Measurements from ENCODE around the gene PKHD1.

Gene PKHD1

DNA sequence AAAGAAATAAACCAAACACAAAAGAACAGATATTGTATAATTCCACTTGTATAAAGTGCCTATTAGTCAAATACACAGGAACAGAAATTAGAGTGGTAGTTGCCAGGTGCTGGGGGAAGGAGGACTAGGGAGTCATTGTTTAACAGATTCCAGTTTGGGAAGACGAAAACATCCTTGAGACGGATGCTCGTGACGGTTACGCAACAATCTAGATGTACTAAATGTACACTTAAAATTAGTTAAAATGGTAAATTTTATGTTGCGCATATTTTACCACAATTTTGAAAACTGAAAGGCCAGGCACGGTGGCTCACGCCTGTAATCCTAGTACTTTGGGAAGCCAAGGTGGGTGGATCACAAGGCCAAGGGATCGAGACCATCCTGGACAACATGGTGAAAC is 111.0 kb downstream of the PKHD1 start:
- H3K27ac ChIP-seq (ENCODE audit: low read length), result no peak overlapping the region
- no peaks in the 10 kb centered on the region for H3K36me3 ChIP-seq (ENCODE audit: control insufficient read depth, low read depth, low read length)
- H3K9ac ChIP-seq (ENCODE audit: low read length), result no peak overlapping the region
- no peaks in the 10 kb centered on the region for H3K27me3 ChIP-seq (ENCODE audit: control insufficient read depth, insufficient read depth, low read length)
- H3K4me1 ChIP-seq (ENCODE audit: control insufficient read depth, low read depth, low read length), result no peaks in the 10 kb centered on the region
- no peaks in the 10 kb centered on the region for H3K9me3 ChIP-seq (ENCODE audit: control insufficient read depth, low read depth, low read length)
- no peak overlapping the region for H3K4me3 ChIP-seq (ENCODE audit: low read length)

DNA sequence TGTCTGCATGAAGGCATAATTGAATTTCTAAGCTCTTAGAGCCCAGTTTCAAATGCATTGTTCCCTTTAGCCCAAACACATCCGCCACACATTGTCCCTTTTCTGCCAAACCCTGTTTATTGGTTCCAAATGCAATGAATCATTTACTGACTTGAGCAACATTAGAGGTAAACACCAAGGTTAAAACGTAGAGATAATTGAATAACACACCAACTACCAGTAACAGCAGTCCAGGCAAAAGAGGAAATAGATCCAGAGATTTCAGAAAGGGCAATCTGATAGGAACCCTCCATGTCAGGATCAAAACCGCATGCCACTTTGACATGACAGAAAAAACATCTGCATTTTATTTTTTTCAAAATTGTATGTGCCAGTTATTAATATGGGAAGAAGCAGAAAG is 114.8 kb downstream of the PKHD1 start:
- Histone ChIP-seq H3K9me3 (ENCODE audit: control insufficient read depth, low read depth, low read length) (no peaks in the 10 kb centered on the region), H3K9ac (ENCODE audit: low read length) (no peak overlapping the region), H3K4me3 (ENCODE audit: low read length) (no peak overlapping the region), H3K27me3 (ENCODE audit: control insufficient read depth, insufficient read depth, low read length) (no peaks in the 10 kb centered on the region), H3K36me3 (ENCODE audit: control insufficient read depth, low read depth, low read length) (no peaks in the 10 kb centered on the region), H3K27ac (ENCODE audit: low read length) (no peak overlapping the region), H3K4me1 (ENCODE audit: control insufficient read depth, low read depth, low read length) (no peaks in the 10 kb centered on the region)

- Histone ChIP-seq H3K36me3 (ENCODE audit: control insufficient read depth, low read depth, low read length) (no peaks in the 10 kb centered on the region), H3K4me3 (ENCODE audit: low read length) (no peak overlapping the region), H3K4me1 (ENCODE audit: control insufficient read depth, low read depth, low read length) (no peaks in the 10 kb centered on the region), H3K27ac (ENCODE audit: low read length) (no peak overlapping the region), H3K27me3 (ENCODE audit: control insufficient read depth, insufficient read depth, low read length) (no peaks in the 10 kb centered on the region), H3K9ac (ENCODE audit: low read length) (no peak overlapping the region), H3K9me3 (ENCODE audit: control insufficient read depth, low read depth, low read length) (no peaks in the 10 kb centered on the region)
Measured at GRCh38 chr6:51968265-51968664, 119.1 kb downstream of the PKHD1 start.

- Histone ChIP-seq H3K4me3 (ENCODE audit: low read length) (no peak overlapping the region), H3K9me3 (ENCODE audit: control insufficient read depth, low read depth, low read length) (no peaks in the 10 kb centered on the region), H3K9ac (ENCODE audit: low read length) (no peak overlapping the region), H3K4me1 (ENCODE audit: control insufficient read depth, low read depth, low read length) (no peaks in the 10 kb centered on the region), H3K36me3 (ENCODE audit: control insufficient read depth, low read depth, low read length) (no peaks in the 10 kb centered on the region), H3K27me3 (ENCODE audit: control insufficient read depth, insufficient read depth, low read length) (no peaks in the 10 kb centered on the region), H3K27ac (ENCODE audit: low read length) (no peak overlapping the region)
Measured at GRCh38 chr6:51965222-51965801, 122.1 kb downstream of the PKHD1 start.

DNA sequence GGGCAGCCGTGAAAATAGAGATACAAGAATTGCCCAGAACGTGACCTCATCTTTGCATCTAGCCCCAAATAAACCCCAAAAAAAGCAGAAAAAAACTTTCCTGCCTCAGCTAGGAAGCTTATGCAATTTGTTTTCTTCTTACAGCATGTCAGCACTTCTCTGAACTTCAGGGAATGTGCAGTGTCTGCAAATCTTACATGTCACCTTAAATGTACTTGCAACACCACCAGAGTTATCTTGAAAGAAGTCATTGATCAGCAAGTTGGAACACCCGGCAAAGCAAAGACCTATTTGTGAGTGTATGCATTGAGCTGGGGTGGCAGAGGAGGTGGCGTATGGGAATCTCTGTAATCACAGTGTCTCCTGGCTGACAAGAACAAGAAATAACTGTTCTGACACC is 123.4 kb downstream of the PKHD1 start:
- H3K36me3 ChIP-seq (ENCODE audit: control insufficient read depth, low read depth, low read length), result no peaks in the 10 kb centered on the region
- H3K9me3 ChIP-seq (ENCODE audit: control insufficient read depth, low read depth, low read length), result no peaks in the 10 kb centered on the region
- no peak overlapping the region for H3K9ac ChIP-seq (ENCODE audit: low read length)
- H3K27me3 ChIP-seq (ENCODE audit: control insufficient read depth, insufficient read depth, low read length), result no peaks in the 10 kb centered on the region
- H3K4me1 ChIP-seq (ENCODE audit: control insufficient read depth, low read depth, low read length), result no peaks in the 10 kb centered on the region
- no peak overlapping the region for H3K27ac ChIP-seq (ENCODE audit: low read length)
- no peak overlapping the region for H3K4me3 ChIP-seq (ENCODE audit: low read length)

DNA sequence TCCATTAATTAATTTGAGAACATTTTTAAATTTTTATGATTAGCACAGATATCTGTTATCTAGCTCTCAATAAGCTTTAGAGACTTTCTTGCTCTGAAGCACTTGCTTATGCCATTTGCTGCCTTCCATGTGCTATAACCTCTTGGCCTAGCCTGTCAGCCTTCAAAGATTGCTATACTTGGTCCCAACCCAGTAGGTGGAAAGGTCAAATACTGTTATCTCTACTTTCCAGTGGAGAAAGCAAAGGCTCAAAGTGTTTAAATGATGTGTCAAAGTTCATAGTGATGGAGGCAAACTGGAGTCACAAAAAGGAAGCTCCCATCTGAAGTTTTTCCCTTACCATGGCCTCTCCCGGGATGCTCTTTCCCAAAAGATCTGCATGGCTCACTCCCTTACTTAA is 125.1 kb downstream of the PKHD1 start:
- Histone ChIP-seq H3K4me3 (ENCODE audit: low read length) (no peak overlapping the region), H3K36me3 (ENCODE audit: control insufficient read depth, low read depth, low read length) (no peaks in the 10 kb centered on the region), H3K27ac (ENCODE audit: low read length) (no peak overlapping the region), H3K4me1 (ENCODE audit: control insufficient read depth, low read depth, low read length) (no peaks in the 10 kb centered on the region), H3K9ac (ENCODE audit: low read length) (no peak overlapping the region), H3K9me3 (ENCODE audit: control insufficient read depth, low read depth, low read length) (no peaks in the 10 kb centered on the region), H3K27me3 (ENCODE audit: control insufficient read depth, insufficient read depth, low read length) (no peaks in the 10 kb centered on the region)

DNA sequence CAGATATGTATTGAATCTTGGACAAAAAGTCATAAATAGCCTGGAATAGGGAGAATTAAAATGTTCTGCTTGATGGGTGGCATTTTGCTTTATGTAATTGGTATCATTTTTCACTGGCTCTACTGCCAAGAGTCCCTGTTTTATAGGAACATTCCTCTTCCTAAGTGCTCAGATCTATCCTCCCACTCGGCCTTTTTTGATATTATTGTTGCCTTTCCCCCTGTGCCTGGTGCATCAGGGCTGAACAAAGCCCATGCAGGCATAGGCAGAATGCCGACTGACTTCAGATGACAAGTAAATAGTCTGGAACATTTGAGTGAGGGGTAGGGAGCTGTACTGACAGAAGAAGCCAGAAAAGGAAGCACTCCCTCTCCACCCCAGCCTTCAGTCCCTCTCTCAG is 127.0 kb downstream of the PKHD1 start:
- H3K9me3 ChIP-seq (ENCODE audit: control insufficient read depth, low read depth, low read length), result no peaks in the 10 kb centered on the region
- H3K4me1 ChIP-seq (ENCODE audit: control insufficient read depth, low read depth, low read length), result no peaks in the 10 kb centered on the region
- no peaks in the 10 kb centered on the region for H3K36me3 ChIP-seq (ENCODE audit: control insufficient read depth, low read depth, low read length)
- no peak overlapping the region for H3K27ac ChIP-seq (ENCODE audit: low read length)
- H3K9ac ChIP-seq (ENCODE audit: low read length), result no peak overlapping the region
- no peaks in the 10 kb centered on the region for H3K27me3 ChIP-seq (ENCODE audit: control insufficient read depth, insufficient read depth, low read length)
- H3K4me3 ChIP-seq (ENCODE audit: low read length), result no peak overlapping the region

DNA sequence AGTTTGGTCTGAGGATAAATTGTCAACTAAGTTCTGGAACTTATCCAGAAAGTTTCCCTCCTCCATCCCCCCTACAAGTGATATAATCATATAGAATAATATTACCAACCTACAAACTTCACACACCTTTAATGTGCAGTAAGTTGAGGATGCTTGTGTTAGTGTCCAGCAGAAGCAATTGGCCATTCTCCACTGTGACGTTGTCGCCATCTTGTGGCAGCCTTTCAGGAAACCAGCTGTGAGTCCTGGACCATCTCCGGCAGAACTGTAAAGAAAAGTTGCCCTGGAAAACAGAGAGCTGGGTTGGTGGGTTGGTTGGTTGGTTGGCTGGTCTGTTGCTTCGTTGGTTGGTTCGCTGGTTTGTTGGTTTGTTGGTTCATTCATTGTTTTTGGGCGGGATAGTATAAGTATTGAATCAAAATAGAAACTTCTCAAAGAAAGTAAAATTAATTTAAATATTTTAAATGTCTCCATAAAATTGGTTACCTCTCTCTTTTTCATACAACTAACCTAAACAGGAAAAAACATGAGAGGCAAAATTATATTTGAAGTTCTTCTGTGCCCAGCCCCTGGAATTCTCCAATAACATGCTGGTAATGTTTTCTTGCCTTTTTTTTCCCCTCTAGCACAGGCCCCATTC is 127.5 kb downstream of the PKHD1 start:
- no peaks in the 10 kb centered on the region for H3K9me3 ChIP-seq (ENCODE audit: control insufficient read depth, low read depth, low read length)
- H3K27ac ChIP-seq (ENCODE audit: low read length), result no peak overlapping the region
- H3K4me3 ChIP-seq (ENCODE audit: low read length), result no peak overlapping the region
- no peak overlapping the region for H3K9ac ChIP-seq (ENCODE audit: low read length)
- no peaks in the 10 kb centered on the region for H3K4me1 ChIP-seq (ENCODE audit: control insufficient read depth, low read depth, low read length)
- no peaks in the 10 kb centered on the region for H3K36me3 ChIP-seq (ENCODE audit: control insufficient read depth, low read depth, low read length)
- no peaks in the 10 kb centered on the region for H3K27me3 ChIP-seq (ENCODE audit: control insufficient read depth, insufficient read depth, low read length)

DNA sequence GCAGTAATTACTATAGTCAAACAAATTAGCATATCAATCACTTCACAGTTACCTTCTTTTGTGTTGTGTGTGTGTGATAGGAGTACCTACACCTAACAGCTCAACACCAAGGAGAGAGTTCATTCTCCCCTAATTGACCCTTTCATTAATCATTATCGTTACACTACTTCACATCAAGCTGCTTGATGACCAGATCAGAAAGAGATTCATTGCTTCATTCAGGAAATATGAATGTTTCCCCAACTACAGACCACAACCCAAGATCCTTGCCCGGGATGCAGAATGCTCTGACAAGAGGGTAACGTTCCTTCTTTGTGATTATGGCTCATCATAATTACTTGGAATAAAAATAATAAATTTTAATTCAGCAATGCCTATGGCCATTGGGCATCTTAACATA is 132.7 kb downstream of the PKHD1 start:
- H3K36me3 ChIP-seq (ENCODE audit: control insufficient read depth, low read depth, low read length), result no peaks in the 10 kb centered on the region
- no peaks in the 10 kb centered on the region for H3K27me3 ChIP-seq (ENCODE audit: control insufficient read depth, insufficient read depth, low read length)
- H3K9ac ChIP-seq (ENCODE audit: low read length), result no peak overlapping the region
- H3K9me3 ChIP-seq (ENCODE audit: control insufficient read depth, low read depth, low read length), result no peaks in the 10 kb centered on the region
- H3K27ac ChIP-seq (ENCODE audit: low read length), result no peak overlapping the region
- H3K4me1 ChIP-seq (ENCODE audit: control insufficient read depth, low read depth, low read length), result no peaks in the 10 kb centered on the region
- H3K4me3 ChIP-seq (ENCODE audit: low read length), result no peak overlapping the region

- Histone ChIP-seq H3K9ac (ENCODE audit: low read length) (no peak overlapping the region), H3K4me3 (ENCODE audit: low read length) (no peak overlapping the region), H3K27me3 (ENCODE audit: control insufficient read depth, insufficient read depth, low read length) (no peaks in the 10 kb centered on the region)
Measured at GRCh38 chr6:51953246-51953645, 134.2 kb downstream of the PKHD1 start.

DNA sequence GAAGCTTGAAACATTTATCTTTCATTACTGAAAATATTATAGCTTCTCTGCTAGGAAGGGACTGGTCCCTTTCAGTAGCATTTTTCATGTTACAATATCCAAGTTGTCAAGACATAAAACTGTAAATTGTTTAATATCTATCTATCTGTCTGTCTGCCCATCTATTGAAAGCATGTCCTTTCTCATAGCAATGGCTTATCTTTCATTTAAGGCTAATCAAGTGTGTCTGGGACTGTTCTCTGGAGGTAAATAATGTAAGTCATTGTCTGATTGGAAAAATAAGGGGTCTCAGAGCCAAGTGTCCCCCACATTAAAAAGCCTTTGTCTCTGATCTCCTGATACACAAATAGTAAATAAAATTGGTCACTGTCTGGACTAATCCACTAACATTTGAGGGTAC is 135.5 kb downstream of the PKHD1 start:
- Histone ChIP-seq H3K9me3 (ENCODE audit: control insufficient read depth, low read depth, low read length) (no peaks in the 10 kb centered on the region), H3K27me3 (ENCODE audit: control insufficient read depth, insufficient read depth, low read length) (no peaks in the 10 kb centered on the region)

More at GRCh38 chr6:51953246-51953645, 134.2 kb downstream of the PKHD1 start:
- Histone ChIP-seq H3K36me3 (ENCODE audit: control insufficient read depth, low read depth, low read length) (no peaks in the 10 kb centered on the region), H3K27ac (ENCODE audit: low read length) (no peak overlapping the region), H3K4me1 (ENCODE audit: control insufficient read depth, low read depth, low read length) (no peaks in the 10 kb centered on the region), H3K9me3 (ENCODE audit: control insufficient read depth, low read depth, low read length) (no peaks in the 10 kb centered on the region)

GRCh38 chr6:51949526-51949925 is 137.9 kb downstream of the PKHD1 start:
- H3K36me3 ChIP-seq (ENCODE audit: control insufficient read depth, low read depth, low read length), result no peaks in the 10 kb centered on the region
- H3K27me3 ChIP-seq (ENCODE audit: control insufficient read depth, insufficient read depth, low read length), result no peaks in the 10 kb centered on the region
- no peak overlapping the region for H3K4me3 ChIP-seq (ENCODE audit: low read length)
- H3K9ac ChIP-seq (ENCODE audit: low read length), result no peak overlapping the region
- H3K4me1 ChIP-seq (ENCODE audit: control insufficient read depth, low read depth, low read length), result no peaks in the 10 kb centered on the region
- H3K27ac ChIP-seq (ENCODE audit: low read length), result no peak overlapping the region
- H3K9me3 ChIP-seq (ENCODE audit: control insufficient read depth, low read depth, low read length), result no peaks in the 10 kb centered on the region

More for the DNA sequence above, 135.5 kb downstream of the PKHD1 start:
- H3K4me1 ChIP-seq (ENCODE audit: control insufficient read depth, low read depth, low read length), result no peaks in the 10 kb centered on the region
- H3K9ac ChIP-seq (ENCODE audit: low read length), result no peak overlapping the region
- H3K27ac ChIP-seq (ENCODE audit: low read length), result no peak overlapping the region
- no peaks in the 10 kb centered on the region for H3K36me3 ChIP-seq (ENCODE audit: control insufficient read depth, low read depth, low read length)
- H3K4me3 ChIP-seq (ENCODE audit: low read length), result no peak overlapping the region

Measured in iPS-18a (cell line).